Activated CD4-positive, alpha-beta T cell treated with anti-CD3 and anti-CD28 coated beads, Interleukin-2, amount 50 U/mL, for 48 hours (primary cell): ENCODE data around the gene DCAF6.

Experiments
- DNase-seq, 2 experiments: peaks; one replicate each; pipeline ENCODE4 v3.0.0-alpha.2; 2020

Gene DCAF6

DNA sequence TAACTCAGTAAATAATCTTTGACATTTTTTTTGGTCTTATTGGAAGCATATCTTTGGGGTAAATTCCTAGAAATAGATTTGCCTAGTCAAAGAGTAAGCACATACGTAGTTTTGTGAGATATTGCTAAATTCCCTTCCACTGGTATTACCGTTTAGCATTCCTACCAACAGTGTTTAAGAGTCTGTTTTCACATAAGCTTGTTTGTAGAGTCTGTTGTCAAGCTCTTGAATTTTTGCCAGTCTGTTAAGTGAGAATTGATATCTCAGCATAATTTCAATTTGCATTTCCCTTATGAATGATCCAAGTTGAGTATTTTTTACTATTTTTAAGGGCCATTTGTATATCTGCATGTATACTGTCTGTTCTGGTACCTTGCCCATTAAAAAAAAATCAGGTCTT, 37.3 kb downstream of the DCAF6 start:
- DNase-seq, result no peak

DNA sequence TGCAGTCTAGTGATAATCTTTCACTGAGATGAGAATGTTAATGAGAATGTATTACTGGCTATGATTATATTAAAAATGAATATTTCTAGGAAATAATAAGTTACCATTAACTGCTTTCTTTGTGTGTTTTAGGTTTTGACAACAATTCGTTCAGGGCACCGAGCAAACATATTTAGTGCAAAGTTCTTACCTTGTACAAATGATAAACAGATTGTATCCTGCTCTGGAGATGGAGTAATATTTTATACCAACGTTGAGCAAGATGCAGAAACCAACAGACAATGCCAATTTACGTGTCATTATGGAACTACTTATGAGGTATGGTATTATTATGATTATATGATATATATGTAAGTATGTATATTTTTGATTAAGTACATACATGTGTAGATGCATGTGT, 38.2 kb downstream of the DCAF6 start:
- no peak for DNase-seq

DNA sequence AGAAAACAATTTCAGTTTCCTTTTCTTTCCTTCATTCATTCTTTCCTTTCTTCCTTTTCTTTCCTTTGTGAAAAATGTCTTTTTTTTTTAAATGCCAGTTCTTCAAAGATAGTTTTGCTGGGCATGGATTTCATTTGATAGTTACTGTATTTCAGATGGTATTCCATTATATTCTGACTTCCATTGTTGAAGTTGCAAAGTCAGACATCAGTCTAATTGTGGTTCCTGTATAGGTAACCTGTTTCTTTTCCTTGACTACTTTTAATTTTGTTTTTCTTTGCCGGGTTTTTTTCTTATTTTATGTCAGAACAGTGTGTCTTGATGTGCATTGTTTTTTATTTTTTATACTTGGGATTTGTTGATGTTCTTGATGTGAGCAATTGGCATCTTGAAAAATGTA, 40.8 kb downstream of the DCAF6 start:
- no peak for DNase-seq

DNA sequence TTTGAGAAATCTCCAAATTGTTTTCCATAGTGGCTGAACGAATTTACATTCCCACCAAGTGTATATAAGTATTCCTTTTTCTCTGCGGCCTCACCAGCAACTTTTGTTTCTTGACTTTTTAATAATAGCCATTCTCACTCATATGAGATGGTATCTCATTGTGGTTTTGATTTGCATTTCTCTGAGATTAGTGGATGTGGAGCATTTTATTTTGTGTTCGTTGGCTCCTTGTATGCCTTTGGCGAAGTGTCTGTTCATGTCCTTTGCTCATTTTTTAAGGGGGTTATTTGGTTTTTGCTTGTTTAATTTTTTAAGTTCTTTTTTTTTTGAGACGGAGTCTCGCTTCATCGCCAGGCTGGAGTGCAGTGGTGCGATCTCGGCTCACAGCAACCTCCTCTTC, 45.5 kb downstream of the DCAF6 start:
- DNase-seq, result no peak

DNA sequence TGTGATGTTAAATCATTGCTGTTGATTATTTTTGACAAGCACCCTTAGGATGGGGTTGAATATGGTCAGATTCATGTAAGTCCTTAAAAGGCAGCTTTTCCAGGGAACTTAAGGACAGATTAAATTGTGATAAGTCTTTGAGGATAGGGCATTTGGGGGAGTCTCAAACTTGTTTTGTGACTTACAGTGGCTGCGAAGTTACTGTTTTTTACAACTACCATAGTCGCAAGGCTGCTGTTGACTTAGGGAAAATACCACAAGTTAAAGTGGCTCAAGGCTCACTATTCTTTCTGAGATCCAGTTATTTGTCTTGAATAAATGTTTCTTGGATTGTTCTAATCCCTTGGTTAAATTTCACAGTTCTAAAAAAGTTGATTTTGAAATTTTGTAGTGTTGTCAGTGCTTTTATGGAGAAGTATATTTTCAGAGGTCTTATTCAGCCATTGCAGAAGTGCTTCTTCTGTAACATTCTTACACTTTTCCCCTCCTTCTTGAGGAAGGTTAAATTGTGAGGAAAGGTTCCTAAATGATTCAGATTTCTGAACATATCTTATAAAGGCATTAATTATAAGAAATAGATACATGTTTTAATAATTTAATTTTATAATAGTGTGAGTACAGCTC, 47.4 kb downstream of the DCAF6 start:
- no peak for DNase-seq

DNA sequence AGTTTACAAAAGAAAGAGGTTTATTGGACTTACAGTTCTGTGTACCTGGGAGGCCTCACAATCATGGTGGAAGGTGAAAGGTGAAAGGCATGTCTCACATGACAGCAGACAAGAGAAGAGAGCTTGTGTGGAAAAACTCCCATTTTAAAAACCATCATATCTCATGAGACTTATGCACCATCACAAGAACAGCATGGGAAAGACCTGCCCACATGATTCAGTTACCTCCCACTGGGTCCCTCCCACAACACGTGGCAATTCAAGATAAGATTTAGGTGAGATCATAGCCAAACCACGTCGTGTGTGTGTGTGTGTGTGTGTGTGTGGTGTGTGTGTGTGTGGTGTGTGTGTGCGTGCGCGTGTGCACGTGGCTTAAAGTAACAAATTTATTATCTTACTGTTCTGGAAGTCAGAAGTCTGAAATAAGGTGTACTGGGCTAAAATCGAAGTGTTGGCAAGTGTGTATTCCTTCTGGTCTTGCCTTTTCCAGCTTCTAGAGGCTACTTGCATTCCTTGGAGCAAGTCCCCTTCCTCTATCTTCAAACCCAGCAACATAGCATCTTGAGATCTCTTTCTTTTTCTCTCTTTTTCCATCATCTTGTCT, 48.5 kb downstream of the DCAF6 start:
- DNase-seq, result peak in 1 of 2 experiments; percentile 14

DNA sequence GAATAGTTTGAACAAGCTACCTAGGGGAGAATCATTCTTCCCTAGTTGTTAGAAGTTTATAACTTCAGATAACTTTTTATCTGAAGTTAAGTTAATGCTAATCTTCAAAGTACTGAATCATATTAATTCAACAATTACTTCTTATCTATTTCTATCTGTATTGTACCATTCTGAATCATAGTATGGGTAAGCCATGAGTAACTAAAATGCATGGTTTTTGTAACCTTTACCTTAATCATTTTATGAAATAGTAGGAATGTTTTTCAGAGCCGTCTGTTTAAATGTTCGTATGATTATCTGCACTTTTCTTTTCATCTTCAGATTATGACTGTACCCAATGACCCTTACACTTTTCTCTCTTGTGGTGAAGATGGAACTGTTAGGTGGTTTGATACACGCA, 50.7 kb downstream of the DCAF6 start:
- DNase-seq, result no peak

DNA sequence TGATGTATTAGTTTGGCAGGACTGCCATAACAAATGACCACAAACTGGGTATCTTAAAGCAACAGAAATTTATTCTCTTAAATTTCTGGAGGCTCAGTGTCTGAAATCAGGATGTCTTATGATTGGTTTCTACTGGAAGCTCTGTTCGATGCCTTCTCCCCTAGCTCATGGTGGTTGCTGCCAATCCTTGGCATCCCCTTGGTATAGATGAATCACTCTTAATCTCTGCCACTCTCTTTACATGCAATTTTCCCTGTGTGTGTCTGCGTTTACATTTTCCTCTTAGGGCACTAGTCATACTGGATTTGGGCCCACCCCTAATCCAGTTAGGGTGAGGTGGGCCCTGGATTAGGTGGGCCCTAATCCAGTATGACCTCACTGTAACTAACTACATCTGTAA, 55.1 kb downstream of the DCAF6 start:
- no peak for DNase-seq

DNA sequence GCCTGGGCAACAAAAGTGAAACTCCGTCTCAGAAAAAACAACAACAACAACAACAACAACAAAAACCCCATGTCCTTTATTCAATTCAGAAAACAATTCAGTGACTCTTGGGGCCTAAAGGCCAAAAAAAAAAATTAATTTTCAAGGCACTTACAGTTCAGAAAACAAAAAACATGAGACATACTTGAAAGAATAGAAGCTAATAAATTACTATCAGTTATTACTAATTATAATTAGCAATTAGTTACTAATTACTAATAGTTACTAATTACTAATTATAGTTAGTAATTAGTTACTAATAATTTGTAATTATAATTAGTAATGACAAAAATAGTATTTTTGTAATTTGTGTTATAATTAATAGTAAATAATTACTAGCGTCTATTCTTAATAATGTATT, 57.2 kb downstream of the DCAF6 start:
- no peak for DNase-seq

DNA sequence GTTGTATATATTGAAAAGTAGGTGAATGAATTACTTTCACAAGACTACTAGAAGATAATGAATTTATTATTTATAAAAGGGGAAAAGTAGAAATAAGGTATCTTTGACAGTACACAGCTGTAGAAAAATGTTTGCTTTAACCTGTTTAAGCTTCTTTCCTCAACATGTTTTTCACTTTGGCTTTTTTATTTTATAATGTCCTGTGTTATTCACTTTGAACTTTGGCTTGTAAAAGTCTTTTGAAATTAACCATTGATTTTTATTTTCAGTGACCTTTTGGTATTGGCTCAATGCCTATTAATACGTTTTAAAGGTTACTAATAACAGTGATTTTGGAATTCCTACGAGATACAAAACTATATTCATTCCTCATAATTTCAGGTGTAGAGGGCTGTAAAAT, 58.1 kb downstream of the DCAF6 start:
- no peak for DNase-seq

DNA sequence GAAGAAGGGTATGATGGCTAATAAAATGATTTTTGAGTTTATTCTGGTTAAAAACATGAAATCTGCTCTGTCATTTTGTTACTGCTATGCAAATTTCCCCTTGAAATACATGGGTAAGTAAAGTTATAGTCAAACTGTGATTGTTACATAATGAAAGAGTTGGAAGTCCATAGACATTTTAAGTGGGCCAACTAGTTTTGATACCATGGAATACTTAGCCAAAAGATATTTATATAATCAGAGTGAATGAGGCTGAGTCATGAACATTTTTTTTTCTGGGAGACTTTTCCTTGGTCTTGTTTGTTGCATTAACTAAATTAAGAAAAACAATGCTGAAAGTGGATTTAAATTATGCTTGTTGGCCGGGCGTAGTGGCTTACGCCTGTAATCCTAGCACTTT, 58.6 kb downstream of the DCAF6 start:
- no peak for DNase-seq

DNA sequence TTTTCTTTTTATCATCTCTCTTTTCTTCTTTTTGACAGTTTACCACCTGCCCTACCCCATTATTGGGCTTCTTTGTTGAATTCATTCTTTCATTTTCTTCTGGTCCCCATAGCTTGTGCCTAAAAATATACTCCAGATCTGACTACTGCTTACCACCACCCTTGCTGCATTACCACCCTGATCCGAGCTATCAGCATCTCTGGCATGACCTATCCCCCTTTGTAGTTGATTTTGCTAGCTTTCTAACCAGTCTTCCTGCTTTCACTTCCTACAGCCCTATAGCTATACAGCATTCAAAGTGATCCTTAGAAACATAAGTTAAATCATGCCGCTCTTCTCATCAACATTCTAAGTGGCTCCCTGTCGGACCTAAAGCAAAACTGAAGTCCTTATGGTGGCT, 59.8 kb downstream of the DCAF6 start:
- no peak for DNase-seq

DNA sequence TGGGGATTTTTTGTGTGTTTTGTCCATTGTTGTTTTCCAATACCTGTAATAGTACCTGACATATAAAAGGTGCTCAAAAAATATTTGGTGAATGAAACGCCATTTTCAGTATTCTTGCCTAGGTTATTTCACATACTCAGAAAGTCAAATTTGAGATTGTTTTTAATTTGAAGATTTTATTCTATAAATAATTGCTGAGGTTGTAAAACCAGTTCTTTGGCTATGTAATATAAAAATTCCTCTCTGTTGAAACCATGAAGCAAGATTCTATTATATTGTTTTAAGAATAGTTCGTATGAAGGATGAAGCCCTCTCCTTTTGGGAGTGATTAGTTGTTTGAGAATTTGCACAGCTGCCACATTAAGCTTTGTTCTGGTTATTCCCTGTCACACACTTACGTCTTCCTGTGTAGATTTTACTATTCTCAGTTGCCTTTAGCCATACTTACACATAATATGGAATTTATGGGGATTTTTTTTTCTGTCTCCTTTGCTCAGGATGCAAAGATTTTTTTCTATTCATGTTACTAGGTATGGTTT, 60.6 kb downstream of the DCAF6 start:
- DNase-seq, result no peak

DNA sequence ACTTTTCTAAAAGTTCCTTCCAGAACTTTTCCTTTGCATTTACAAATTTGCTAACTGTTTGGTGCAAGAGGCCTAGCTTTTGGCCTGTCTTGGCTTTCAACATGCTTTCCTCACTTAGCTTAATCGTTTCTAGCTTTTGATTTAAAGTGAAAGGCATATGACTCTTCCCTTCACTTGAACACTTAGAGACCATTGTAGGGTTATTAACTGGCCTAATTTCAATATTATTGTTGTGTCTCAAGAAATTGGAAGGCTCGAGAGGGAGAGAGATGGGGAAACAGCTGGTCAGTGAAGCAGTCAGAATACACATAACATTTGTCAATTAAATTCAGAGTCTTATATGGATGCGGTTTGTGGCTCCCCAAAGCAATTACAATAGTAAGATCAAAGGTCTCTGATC, 63.4 kb downstream of the DCAF6 start:
- no peak for DNase-seq

DNA sequence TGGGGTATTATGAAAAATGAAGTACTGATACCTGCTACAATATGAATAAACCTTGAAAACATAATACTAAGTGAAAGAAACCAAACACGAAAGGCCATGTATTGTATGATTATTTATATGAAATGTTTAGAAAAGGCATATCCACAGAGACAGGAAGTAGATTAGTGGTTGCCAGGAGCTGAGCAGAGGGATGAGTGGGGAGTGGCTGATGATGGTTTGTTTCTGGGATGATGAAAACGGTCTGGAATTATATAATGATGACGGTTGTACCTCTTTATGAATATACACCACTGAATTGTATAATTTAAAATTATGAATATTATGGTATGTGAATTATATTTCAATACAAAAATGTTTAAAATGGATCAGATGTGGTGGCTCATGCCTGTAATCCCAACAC, 64.2 kb downstream of the DCAF6 start:
- no peak for DNase-seq

DNA sequence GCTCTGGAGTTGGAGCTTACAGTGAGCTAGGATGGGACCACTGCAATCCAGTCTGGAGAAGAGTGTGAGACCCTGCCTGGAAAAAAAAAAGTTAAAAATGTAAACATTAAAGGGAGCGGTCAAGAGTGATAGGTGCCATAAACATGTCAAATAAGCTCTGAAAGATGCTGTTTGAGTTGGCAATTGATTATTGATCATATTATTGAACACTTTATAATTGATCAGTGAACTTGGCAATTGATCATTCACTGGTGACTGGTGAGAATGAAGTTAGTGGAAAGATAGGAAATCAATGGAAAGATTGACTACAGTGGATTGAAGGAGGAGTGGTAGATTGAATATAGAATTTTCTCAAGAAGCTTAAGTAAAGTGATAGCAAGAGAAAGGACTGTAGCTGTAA, 64.7 kb downstream of the DCAF6 start:
- DNase-seq, result no peak

DNA sequence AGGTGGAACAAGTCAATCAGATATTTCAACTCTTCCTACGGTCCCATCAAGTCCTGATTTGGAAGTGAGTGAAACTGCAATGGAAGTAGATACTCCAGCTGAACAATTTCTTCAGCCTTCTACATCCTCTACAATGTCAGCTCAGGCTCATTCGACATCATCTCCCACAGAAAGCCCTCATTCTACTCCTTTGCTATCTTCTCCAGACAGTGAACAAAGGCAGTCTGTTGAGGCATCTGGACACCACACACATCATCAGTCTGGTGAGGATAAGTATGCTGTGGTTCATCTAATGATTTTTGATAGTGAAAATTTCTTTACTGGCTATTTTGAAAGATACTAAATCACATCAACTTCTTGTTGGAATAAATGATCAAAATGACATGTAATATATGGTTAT, 68.0 kb downstream of the DCAF6 start:
- no peak for DNase-seq

DNA sequence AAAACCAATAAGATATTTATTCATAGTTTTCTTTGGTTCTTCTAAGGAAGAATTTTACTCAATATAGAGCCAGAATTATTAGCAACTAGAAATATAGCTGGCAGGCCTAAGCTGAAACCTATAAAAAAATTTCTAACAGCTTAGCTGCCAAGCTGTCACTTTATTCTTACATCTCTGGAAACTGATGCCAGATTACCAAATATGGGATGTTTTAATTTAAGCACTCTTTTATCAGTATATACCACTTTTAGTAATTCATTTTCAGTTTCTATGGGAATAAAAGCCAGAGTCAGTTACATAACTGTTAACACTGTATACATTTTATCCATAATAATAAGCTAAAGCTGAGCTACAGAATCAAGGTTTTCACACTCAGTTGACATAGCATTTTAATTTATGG, 69.0 kb downstream of the DCAF6 start:
- DNase-seq, result no peak

DNA sequence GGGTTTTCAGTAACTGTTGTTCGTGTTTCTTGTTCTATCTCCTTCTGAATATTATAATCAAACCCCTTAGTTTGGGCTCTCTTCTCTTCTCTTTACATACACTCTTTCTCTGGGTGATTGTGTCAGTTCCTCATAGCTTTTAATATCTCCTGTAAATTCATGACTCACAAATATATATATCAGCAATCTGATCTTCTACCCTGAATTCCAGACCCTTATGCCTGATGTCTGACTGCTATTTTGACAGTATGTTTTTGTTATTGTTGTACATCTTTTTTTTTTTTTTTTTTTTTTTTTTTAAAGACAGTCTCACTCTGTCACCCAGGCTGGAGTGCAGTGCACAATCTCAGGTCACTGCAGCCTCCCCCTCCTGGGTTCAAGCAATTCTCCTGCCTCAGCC, 71.2 kb downstream of the DCAF6 start:
- DNase-seq, result no peak

DNA sequence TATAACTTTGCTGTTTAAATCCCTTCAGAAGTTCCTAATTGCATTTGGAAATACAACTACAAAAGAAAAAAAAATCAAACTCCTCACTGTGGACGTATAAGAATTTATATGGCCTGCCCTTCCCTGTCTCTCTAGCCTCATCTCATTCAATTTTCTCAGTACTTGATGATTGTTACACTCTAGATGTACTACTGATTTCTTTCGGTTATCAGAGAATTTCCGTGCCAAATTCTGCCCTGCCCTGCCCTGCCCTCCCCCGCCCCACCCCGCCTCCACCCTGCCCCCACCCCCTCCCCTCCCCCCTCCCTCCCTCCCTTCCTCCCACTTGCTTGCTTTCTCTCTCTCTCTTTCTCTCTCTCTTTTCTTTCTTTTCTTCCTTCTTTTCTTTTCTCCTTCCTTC, 72.1 kb downstream of the DCAF6 start:
- no peak for DNase-seq

DNA sequence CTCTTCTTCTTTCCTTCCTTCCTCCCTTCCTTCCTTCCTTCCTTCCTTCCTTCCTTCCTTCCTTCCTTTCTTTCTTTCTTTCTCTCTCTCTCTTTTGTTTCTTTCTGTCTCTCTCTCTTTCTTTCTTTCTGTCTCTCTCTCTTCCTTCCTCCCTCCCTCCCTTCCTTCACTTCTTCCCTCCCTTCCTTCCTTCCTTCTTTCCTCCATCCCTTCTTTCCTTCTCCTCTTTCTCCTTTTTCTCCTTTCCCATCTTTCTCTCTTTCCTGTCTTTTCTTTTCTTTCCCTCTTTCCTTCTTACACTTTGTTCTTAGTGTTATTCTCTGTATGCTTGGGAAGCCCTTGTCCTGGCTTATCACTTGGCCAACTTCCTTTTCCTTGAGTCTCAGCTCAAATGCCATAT, 72.8 kb downstream of the DCAF6 start:
- no peak for DNase-seq

DNA sequence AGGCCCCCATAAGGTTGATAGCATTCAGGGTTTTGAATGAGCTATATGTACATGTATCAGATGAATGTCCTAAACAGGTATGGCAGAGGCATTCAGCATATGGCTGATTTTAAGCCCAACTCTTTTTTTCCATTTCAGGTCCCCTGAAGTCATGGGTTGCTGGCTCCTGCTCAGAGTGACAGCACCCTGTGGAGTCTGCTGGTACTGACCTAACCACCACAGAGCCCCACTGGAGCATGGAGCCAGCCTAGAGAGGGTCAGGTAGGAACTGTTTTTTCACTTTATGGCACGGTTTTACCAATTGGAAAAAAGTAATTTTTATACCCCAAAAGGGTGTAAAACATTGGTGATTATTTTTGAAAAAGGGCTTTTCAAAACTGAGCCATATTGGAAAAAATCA, 82.9 kb downstream of the DCAF6 start:
- no peak for DNase-seq

DNA sequence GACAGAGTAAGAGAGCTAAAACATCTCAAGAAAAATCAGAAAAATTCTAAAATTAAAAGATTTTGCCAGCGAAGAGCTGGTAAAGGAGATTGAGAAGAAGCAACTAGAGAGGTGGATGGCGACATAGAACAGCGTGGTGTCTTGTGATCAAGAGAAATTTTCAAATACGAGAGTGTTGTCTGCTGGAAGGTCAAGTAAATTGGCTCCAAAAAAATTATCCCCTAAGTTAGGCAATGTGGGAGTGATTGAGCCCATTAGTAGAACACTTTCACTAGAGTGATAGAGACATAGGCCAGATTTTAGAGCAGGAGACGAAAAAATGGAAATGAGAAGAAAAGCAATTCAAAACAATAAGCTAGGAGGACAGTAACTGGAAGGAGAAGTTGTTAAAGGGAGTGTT, 94.7 kb downstream of the DCAF6 start:
- DNase-seq, result no peak

DNA sequence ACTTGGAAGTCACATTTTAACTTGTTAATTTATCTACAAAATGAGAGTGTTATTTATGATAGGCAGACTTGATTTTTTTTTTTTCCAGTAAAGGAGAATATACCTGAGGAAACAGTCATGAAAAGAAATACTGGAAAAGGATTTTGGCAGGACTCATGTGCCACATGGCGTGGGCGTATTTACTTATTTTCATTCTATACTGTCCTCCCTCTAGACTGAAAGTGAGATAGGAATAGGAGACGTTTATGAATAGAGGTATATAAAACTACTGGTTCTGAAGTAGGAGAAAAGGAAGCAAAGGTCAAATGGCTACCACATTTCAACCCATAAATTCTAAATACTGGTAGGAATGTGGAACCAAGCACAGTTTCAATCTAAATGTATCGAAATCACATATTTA, 95.1 kb downstream of the DCAF6 start:
- no peak for DNase-seq

DNA sequence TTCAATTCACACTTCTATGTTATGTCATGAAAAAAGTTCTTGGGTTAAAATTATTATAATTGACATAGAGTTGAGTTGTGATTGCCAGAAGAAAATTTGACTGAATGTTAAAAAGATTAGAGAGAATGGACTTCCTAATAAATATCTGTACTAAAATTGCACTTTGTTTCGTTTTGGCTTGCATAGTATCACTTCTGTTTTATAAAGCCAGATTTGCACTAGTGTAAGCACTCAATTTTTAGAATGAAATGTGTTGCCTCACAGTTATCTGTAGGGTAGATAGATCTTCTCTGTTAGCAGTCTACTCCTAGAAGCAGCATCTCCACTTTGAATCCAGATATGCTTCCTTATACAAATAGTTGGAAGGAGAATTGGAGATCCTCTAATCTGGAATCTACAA, 95.5 kb downstream of the DCAF6 start:
- DNase-seq, result no peak
